ENCODE data around the gene TINAG. TPM values are rescaled to one million over a fixed set of nuclear protein-coding genes. Genes with fewer than 3 reads are reported as not detected.

The TINAG gene
- total RNA-seq, 3 donors from 2014 or later: 25.2 to 55.5 (median 28.1) TPM

DNA sequence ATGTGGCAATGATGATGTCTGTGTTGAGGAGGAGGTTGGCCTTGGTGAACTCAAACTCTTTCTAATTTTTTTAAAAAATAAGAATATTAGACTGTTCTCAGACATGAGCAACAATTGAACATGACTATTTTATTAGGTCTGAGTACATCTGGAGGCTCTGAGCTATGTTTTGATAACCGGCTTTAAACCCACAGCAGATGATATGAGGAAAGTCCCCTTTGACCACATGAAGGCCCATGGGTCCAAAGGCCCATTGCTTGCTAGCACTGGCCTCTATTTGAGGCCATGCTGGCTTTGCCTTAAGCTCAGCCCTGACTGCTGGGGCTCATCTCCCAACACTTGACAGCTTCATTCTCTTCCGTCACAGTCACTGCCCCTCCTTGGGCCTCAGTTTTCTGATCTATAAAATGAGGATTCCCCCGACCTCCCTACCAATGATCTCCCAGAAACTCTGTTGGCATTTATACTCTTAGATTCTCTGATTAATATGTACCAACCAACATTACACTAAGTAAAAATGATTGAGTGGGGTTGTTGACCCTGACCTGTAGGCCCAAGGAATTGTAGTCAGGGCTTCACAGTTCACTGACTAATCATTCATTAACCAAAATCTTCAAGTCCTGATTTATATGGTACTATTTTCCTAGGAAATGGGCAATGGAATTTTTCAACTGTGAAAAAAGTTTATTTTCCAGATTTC is 23.9 kb upstream of the TINAG start:
- H3K36me3 ChIP-seq (ENCODE audit: low read depth): no peaks in the 10 kb centered on the region
- intact Hi-C loops (cut with DNase I, micrococcal nuclease): no loop called here
- no peaks in the 10 kb centered on the region for H3K9me3 ChIP-seq
- TF ChIP-seq, protein P1, sequence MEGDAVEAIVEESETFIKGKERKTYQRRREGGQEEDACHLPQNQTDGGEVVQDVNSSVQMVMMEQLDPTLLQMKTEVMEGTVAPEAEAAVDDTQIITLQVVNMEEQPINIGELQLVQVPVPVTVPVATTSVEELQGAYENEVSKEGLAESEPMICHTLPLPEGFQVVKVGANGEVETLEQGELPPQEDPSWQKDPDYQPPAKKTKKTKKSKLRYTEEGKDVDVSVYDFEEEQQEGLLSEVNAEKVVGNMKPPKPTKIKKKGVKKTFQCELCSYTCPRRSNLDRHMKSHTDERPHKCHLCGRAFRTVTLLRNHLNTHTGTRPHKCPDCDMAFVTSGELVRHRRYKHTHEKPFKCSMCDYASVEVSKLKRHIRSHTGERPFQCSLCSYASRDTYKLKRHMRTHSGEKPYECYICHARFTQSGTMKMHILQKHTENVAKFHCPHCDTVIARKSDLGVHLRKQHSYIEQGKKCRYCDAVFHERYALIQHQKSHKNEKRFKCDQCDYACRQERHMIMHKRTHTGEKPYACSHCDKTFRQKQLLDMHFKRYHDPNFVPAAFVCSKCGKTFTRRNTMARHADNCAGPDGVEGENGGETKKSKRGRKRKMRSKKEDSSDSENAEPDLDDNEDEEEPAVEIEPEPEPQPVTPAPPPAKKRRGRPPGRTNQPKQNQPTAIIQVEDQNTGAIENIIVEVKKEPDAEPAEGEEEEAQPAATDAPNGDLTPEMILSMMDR (IDR thresholded peaks at IDR 0.05): no peak
- ATAC-seq (peak; percentile 43), DNase-seq (no peak)
- no peak overlapping the region for H3K4me3 ChIP-seq
- no peaks in the 10 kb centered on the region for H3K4me1 ChIP-seq (ENCODE audit: low read depth)

DNA sequence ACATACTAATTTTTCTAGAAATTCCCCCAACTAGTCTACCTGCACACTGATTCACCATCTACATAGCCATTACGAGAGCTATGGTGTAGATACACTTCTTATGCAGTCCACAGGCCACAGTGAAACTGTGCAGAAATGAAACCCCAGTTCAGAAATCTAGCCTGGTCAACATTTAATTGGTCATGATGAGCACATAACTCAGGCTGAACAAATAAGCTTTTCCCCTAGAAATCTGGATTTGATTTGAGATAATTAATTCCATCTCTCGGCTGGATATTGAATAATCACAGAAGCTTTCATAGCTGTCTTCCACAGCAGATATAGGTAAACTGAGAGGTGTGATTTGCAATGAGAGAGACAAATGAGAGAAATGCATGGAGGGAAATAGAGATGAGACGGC is 22.6 kb upstream of the TINAG start:
- TF ChIP-seq, protein P1 (IDR thresholded peaks at IDR 0.05): no peak
- Histone ChIP-seq H3K4me1 (ENCODE audit: low read depth) (no peaks in the 10 kb centered on the region), H3K9me3 (no peaks in the 10 kb centered on the region), H3K4me3 (no peak overlapping the region), H3K36me3 (ENCODE audit: low read depth) (no peaks in the 10 kb centered on the region)
- DNase-seq: no peak
- intact Hi-C loops (cut with DNase I, micrococcal nuclease): no loop called here
- no peak for ATAC-seq

DNA sequence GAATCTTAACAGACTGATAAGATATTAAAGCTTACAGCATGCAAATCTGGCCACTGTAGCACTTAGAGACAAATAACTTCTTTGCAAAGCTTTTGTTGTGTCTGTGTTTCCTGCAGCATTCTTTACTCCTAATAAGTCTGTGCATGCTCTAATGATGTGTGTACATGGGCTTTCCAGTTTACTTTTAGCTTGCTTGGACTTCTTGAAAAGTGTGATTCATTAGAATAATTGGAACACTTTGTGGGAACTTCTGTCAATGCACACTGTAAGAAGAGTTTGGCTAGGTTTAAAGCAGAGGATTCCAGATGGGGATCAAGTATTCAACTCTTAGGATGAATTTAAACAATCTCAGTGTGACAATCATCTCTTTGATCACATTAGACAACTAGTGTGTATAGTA is 22.1 kb upstream of the TINAG start:
- H3K9me3 ChIP-seq: no peaks in the 10 kb centered on the region
- ATAC-seq: no peak
- no peak overlapping the region for H3K4me3 ChIP-seq
- no peaks in the 10 kb centered on the region for H3K4me1 ChIP-seq (ENCODE audit: low read depth)
- TF ChIP-seq, protein P1 (IDR thresholded peaks at IDR 0.05): no peak
- no peaks in the 10 kb centered on the region for H3K36me3 ChIP-seq (ENCODE audit: low read depth)
- DNase-seq: no peak
- intact Hi-C loops (cut with DNase I, micrococcal nuclease): no loop called here

DNA sequence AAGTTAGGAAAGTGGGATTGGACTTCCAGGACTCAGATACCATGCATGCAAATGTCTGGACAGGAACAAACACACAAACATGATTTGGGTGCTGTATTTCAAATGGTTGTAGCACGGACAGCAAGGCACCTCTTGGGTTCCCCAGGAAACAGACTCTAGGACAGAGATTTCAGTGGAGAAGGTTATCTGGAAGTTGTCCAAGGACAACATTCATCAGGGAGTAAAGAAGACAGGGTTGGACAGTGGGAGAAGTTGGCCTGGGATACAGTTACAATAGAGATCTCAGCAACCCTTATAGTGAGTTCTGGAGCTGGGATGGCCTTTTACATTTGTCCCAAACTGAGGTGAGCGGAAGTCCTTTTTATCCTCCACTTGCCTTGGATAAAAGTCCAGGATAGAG is 19.8 kb upstream of the TINAG start:
- no peaks in the 10 kb centered on the region for H3K4me1 ChIP-seq (ENCODE audit: low read depth)
- H3K36me3 ChIP-seq (ENCODE audit: low read depth): no peaks in the 10 kb centered on the region
- TF ChIP-seq, protein P1 (IDR thresholded peaks at IDR 0.05): no peak
- H3K9me3 ChIP-seq: no peaks in the 10 kb centered on the region
- H3K4me3 ChIP-seq: no peak overlapping the region
- ATAC-seq: no peak
- intact Hi-C loops (cut with DNase I, micrococcal nuclease): no loop called here
- no peak for DNase-seq

DNA sequence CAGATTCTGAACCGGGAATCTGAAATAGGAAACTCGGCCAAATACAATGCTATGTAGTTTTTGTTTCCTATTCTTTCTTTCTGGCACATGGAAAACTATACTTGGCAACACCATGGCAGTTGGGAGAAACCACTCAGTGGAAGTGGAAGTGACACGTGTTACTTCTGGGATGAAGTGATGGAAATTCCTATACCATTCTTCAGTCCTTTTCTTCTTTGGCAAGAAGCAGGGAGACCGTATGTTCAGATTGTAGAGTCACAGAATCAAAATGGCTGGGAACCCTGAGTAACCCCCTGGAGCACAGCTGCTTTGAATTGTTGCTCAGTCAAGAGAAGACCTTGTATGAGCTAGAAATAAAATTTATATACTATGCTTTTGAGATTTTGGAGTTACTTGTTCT is 18.8 kb upstream of the TINAG start:
- TF ChIP-seq, protein P1 (IDR thresholded peaks at IDR 0.05): no peak
- Histone ChIP-seq H3K4me3 (no peak overlapping the region), H3K36me3 (ENCODE audit: low read depth) (no peaks in the 10 kb centered on the region), H3K9me3 (no peaks in the 10 kb centered on the region), H3K4me1 (ENCODE audit: low read depth) (no peaks in the 10 kb centered on the region)
- intact Hi-C loops (cut with DNase I, micrococcal nuclease): no loop called here
- DNase-seq (no peak), ATAC-seq (no peak)

DNA sequence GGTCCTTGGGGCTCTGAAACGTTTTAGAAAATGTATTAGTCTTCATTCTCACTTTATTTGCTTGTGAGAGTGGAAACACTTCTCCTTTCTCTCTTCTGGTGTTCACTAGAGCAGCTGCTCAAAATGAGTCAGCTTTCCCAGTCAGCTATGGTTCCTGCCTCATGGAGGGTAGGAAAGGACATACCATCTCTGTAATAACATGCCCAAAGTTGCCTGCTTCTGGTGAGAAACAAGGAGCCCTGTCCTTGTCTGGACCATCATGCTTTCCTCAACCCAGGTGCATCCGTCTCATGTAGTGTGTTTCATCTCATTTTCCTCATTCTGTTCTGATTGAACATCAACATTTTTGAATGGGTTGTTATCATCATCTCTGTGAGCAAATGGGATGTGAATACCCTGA is 17.1 kb upstream of the TINAG start:
- no peak overlapping the region for H3K4me3 ChIP-seq
- intact Hi-C loops (cut with DNase I, micrococcal nuclease): no loop called here
- no peaks in the 10 kb centered on the region for H3K36me3 ChIP-seq (ENCODE audit: low read depth)
- DNase-seq (no peak), ATAC-seq (no peak)
- no peaks in the 10 kb centered on the region for H3K9me3 ChIP-seq
- TF ChIP-seq, protein P1 (IDR thresholded peaks at IDR 0.05): no peak
- H3K4me1 ChIP-seq (ENCODE audit: low read depth): no peaks in the 10 kb centered on the region
